GM12878 (cell line): ENCODE results near the gene EFCAB8. TPM values are rescaled to one million over a fixed set of nuclear protein-coding genes. Genes with fewer than 3 reads are reported as not detected.

ENCODE experiments used
- ATAC-seq: fragments of 200-7000 bp; cut with Tn5 transposase; 3 replicates; pipeline ENCODE4 v1.9.1; 2020; ENCODE audit warnings: mild to moderate bottlenecking, moderate library complexity
- BruUV-seq: library from RNA; stranded (reverse); fragments of 400-500 nt; replicated peaks from 2 replicates; lab custom pipeline; 2021; lab: Mats Ljungman, UMichigan
- CTCF ChIA-PET: fragments of 300-600 bp; sonication (Branson Sonifier 250); formaldehyde crosslinking; extraction: SDS; loops from one replicate; lab custom pipeline; 2021; ENCODE audit warnings: inconsistent platforms; lab: Yijun Ruan, JAX
- POLR2A ChIA-PET: fragments of 350-600 bp; formaldehyde crosslinking; extraction: SDS; loops from one replicate; lab custom pipeline; 2021; ENCODE audit warnings: inconsistent platforms; lab: Charles Lee
- RAD21 ChIA-PET: fragments of 300-600 bp; sonication (Branson Sonifier 250); formaldehyde crosslinking; loops from one replicate; lab custom pipeline; 2023; ENCODE audit warnings: antibody characterized with exemption; ENCODE audit not compliant: unreplicated experiment; lab: Charles Lee
- SMC1A ChIA-PET: fragments of 300-600 bp; sonication (Branson Sonifier 250); formaldehyde crosslinking; loops from one replicate; lab custom pipeline; 2023; ENCODE audit not compliant: unreplicated experiment, uncharacterized antibody; lab: Charles Lee
- DNase-seq: peaks from one replicate; pipeline ENCODE4 v3.0.0-alpha.2; 2011; ENCODE audit warnings: low read depth, low spot score
- FAIRE-seq: peaks from 3 replicates; lab custom pipeline; 2011; peaks lifted over from hg19 to GRCh38; lab: Jason Lieb, UNC
- H2AFZ ChIP-seq: 2 replicates; pipeline ENCODE4 v1.6.0; 2011; ENCODE audit warnings: low read depth, low read length, control low read depth; ENCODE audit not compliant: control insufficient read depth
- H3K27ac ChIP-seq: 2 replicates; pipeline ENCODE4 v1.5.1; 2011; ENCODE audit warnings: control low read depth; ENCODE audit not compliant: control insufficient read depth, insufficient read depth
- H3K27me3 ChIP-seq, 2 experiments: replicated peaks in 1 of 2; 2 replicates each; pipeline versions ENCODE4 v1.6.0 to v1.6.1; 2011; ENCODE audit warnings: low read length in 1 of 2; ENCODE audit not compliant: control insufficient read depth in 2 of 2, insufficient read depth in 2 of 2
- H3K36me3 ChIP-seq, 2 experiments: 2 replicates each; pipeline ENCODE4 v1.5.1; 2011; ENCODE audit warnings: low read length in 1 of 2; ENCODE audit not compliant: control insufficient read depth in 2 of 2, insufficient read depth in 2 of 2
- H3K4me1 ChIP-seq: 2 replicates; pipeline ENCODE4 v1.6.1; 2011; ENCODE audit warnings: mild to moderate bottlenecking, low read length, moderate library complexity, mixed read lengths; ENCODE audit not compliant: control insufficient read depth, insufficient read depth
- H3K4me2 ChIP-seq: 2 replicates; pipeline ENCODE4 v1.6.0; 2011; ENCODE audit warnings: control low read depth; ENCODE audit not compliant: control insufficient read depth, insufficient read depth
- H3K4me3 ChIP-seq: fragments of 200-600 bp; sonication (generic); 2 replicates; pipeline ENCODE4 v1.5.1; 2016
- H3K79me2 ChIP-seq: 2 replicates; pipeline ENCODE4 v1.6.0; 2011; ENCODE audit warnings: low read length; ENCODE audit not compliant: control insufficient read depth, insufficient read depth
- H3K9ac ChIP-seq: 2 replicates; pipeline ENCODE4 v1.8.0; 2011; ENCODE audit warnings: low read length, control low read depth, mixed read lengths; ENCODE audit not compliant: control insufficient read depth, insufficient read depth
- H3K9me3 ChIP-seq: replicated peaks from 3 replicates; pipeline ENCODE4 v1.5.1; 2011; ENCODE audit warnings: mild to moderate bottlenecking, low read length; ENCODE audit not compliant: control insufficient read depth, insufficient read depth
- H4K20me1 ChIP-seq: 2 replicates; pipeline ENCODE4 v1.6.0; 2011; ENCODE audit not compliant: control insufficient read depth, insufficient read depth
- ATF3 ChIP-seq: IDR thresholded peaks from 2 replicates; pipeline ENCODE4 v1.6.1; 2011; ENCODE audit warnings: low read depth, mild to moderate bottlenecking, low read length, moderate library complexity, borderline replicate concordance; ENCODE audit errors: extremely low read depth
- BRCA1 ChIP-seq: IDR thresholded peaks from 2 replicates; pipeline ENCODE4 v1.6.1; 2011; ENCODE audit warnings: low read depth, low read length, improper control_type of control experiment
- NFYB ChIP-seq: IDR thresholded peaks from 2 replicates; pipeline ENCODE4 v1.6.1; 2011; ENCODE audit warnings: low read depth, mild to moderate bottlenecking, low read length, improper control_type of control experiment, moderate library complexity; ENCODE audit not compliant: insufficient read depth
- POLR2AphosphoS2 ChIP-seq: IDR thresholded peaks from 2 replicates; pipeline ENCODE4 v1.6.1; 2011; ENCODE audit warnings: low read depth, mild to moderate bottlenecking, low read length, improper control_type of control experiment, moderate library complexity
- STAT1 ChIP-seq: fragments of 450-650 bp; conservative IDR thresholded peaks from 2 replicates; pipeline ENCODE4 v1.6.1; 2014; ENCODE audit warnings: antibody characterized with exemption, mild to moderate bottlenecking
- SUZ12 ChIP-seq: fragments of 200-600 bp; sonication (generic); IDR thresholded peaks from one replicate; pipeline ENCODE4 v1.6.1; 2018; ENCODE audit warnings: antibody characterized with exemption, mild to moderate bottlenecking; ENCODE audit not compliant: unreplicated experiment
- WGBS: methylation state at CpG from one replicate; pipeline ENCODE4 v1.1.6; 2016; ENCODE audit warnings: low lambda C conversion rate; ENCODE audit not compliant: insufficient replicate concordance, insufficient coverage; ENCODE audit errors: missing lambda C conversion rate; 5-methylcytosine and 5-hydroxymethylcytosine counted together
- in situ Hi-C: fragments of 300-500 bp; cut with MboI; formaldehyde crosslinking; loops from 9 replicates; pipeline ENCODE4 v1.14.3; 2018; ENCODE audit warnings: mixed read lengths
- intact Hi-C: fragments of 100-400 bp; cut with micrococcal nuclease; formaldehyde crosslinking; loops from one replicate; pipeline ENCODE4 v1.14.2; 2022; ENCODE audit not compliant: unreplicated experiment
- polyA plus RNA-seq, 11 experiments: library from polyadenylated mRNA; depleted of rRNA in 4 of 11; unstranded in 6 of 11; stranded (reverse) in 5 of 11; fragments of >200 nt; fragmentation: Nextera tagmentation in 4 of 11; fragmentation: Illumina TruSeq in 1 of 11; extraction: Ambion mirVana in 4 of 11; extraction: Trizol in 1 of 11; gene quantifications; 1 replicate in 1 of 11; 2 replicates in 10 of 11; pipeline versions ENCODE4 v1.2.1 to v1.2.3, GENCODE V29; 2011 to 2016; ENCODE audit warnings: inconsistent platforms in 2 of 11, missing spikeins in 2 of 11, low read depth in 1 of 11
- total RNA-seq, 4 experiments: library from RNA; depleted of rRNA in 3 of 4; stranded (reverse); fragments of >200 nt in 3 of 4; fragmentation: Illumina TruSeq in 1 of 4; extraction: Trizol in 1 of 4; gene quantifications; 2 replicates each; pipeline versions ENCODE4 v1.2.1 to v1.2.3, GENCODE V29; 2013 to 2021

The EFCAB8 gene
- total and polyA plus RNA-seq, 10 of the 15 experiments (the other 5 are each of a cell fraction or from before 2014, with no cell fraction given), result 0.04 to 0.18 (median 0.06) TPM; not detected in 4

GRCh38 chr20:32917191-32917950 is 58.6 kb downstream of the EFCAB8 start:
- H3K4me3 ChIP-seq, result no peak overlapping the region
- H2AFZ ChIP-seq, result no peak overlapping the region
- ChIA-PET RAD21 (no interaction called here), CTCF (no interaction called here), SMC1A (no interaction called here), POLR2A (no interaction called here)
- BruUV-seq, result no TSS peak
- no peaks in the 10 kb centered on the region for H3K4me1 ChIP-seq
- H3K9ac ChIP-seq, result no peak overlapping the region
- H3K27ac ChIP-seq, result no peak overlapping the region
- peaks cover 0 to 2% of the 10 kb centered on the region in 2 experiments; a peak in 2 of 4 replicates for H3K27me3 ChIP-seq
- H3K4me2 ChIP-seq, result no peak overlapping the region
- H3K79me2 ChIP-seq, result no peaks in the 10 kb centered on the region
- intact Hi-C loops, result no loop called here
- 31% methylated on average over 9 of the region's 9 CpGs for WGBS
- no peak for ATAC-seq
- in situ Hi-C loops, result no loop called here
- H3K9me3 ChIP-seq, result no peaks in the 10 kb centered on the region; the same call in 1 of the 3 replicates
- TF ChIP-seq BRCA1 (no peak), STAT1 (no peak), NFYB (no peak), POLR2AphosphoS2 (no peak), SUZ12 (no peak), ATF3 (no peak)
- no peaks in the 10 kb centered on the region for H4K20me1 ChIP-seq
- no peak for FAIRE-seq
- no peak for DNase-seq
- H3K36me3 ChIP-seq, result no peaks in the 10 kb centered on the region
